Testis (tissue), 2 donors: ENCODE results near the gene ZBTB7C.

Experiments used
- POLR2A ChIP-seq: fragments of 450-650 bp; IDR thresholded peaks from one replicate; pipeline ENCODE4 v1.6.1; 2017; ENCODE audit warnings: antibody characterized with exemption, mild to moderate bottlenecking, moderate library complexity
- TF ChIP-seq, protein P1 (sequence below), 3 experiments: fragments of 450-650 bp in 2 of 3; fragments of 200-600 bp in 1 of 3; sonication (generic) in 1 of 3; IDR thresholded peaks; one replicate each; pipeline ENCODE4 v1.5.1; 2016 to 2019; ENCODE audit warnings: antibody characterized with exemption in 3 of 3, mild to moderate bottlenecking in 2 of 3, moderate library complexity in 1 of 3

DNA sequence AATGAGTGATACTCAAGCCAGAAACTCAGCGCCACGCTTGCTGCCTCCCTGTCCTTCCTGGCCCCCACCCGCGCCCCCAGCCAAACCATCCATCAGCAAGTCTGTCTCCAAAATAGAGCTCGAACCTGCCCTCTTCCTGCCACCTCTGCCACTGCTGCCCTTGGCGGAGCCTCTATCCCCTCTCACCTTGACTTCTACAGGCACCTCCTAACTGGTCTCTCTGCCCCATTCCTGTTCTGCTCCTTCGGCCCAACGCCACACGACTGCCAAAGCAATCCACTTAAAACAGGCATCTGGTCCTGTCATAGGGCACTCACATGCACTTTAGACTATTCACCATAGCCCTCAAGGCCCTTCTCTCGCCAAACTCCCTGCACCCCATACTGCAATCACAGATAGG is 268.5 kb downstream of the ZBTB7C start:
- TF ChIP-seq, protein P1, sequence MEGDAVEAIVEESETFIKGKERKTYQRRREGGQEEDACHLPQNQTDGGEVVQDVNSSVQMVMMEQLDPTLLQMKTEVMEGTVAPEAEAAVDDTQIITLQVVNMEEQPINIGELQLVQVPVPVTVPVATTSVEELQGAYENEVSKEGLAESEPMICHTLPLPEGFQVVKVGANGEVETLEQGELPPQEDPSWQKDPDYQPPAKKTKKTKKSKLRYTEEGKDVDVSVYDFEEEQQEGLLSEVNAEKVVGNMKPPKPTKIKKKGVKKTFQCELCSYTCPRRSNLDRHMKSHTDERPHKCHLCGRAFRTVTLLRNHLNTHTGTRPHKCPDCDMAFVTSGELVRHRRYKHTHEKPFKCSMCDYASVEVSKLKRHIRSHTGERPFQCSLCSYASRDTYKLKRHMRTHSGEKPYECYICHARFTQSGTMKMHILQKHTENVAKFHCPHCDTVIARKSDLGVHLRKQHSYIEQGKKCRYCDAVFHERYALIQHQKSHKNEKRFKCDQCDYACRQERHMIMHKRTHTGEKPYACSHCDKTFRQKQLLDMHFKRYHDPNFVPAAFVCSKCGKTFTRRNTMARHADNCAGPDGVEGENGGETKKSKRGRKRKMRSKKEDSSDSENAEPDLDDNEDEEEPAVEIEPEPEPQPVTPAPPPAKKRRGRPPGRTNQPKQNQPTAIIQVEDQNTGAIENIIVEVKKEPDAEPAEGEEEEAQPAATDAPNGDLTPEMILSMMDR (IDR thresholded peaks at IDR 0.05): no peak
- no peak for TF ChIP-seq POLR2A
